CD4-positive, alpha-beta memory T cell (primary cell): ENCODE data around the gene BRWD1. TPM values are rescaled to one million over a fixed set of nuclear protein-coding genes. Genes with fewer than 3 reads are reported as not detected.

Experiments used
- CTCF ChIA-PET: fragments of 350-600 bp; sonication (Branson Sonifier 250); formaldehyde crosslinking; loops from one replicate; lab custom pipeline; 2021; ENCODE audit warnings: inconsistent platforms; ENCODE audit not compliant: partially characterized antibody; lab: Charles Lee
- POLR2A ChIA-PET: fragments of 350-600 bp; sonication (Branson Sonifier 250); formaldehyde crosslinking; loops from one replicate; lab custom pipeline; 2021; ENCODE audit not compliant: partially characterized antibody; lab: Charles Lee
- DNase-seq, 5 donors: peaks; one replicate each; pipeline versions ENCODE4 v3.0.0 to v3.0.0-alpha.2; 2020 to 2022; ENCODE audit warnings: mixed read lengths in 1 of 5
- H3K27ac ChIP-seq: one replicate; pipeline ENCODE4 v1.7.0; 2013; ENCODE audit warnings: low read depth, low read length
- H3K27me3 ChIP-seq: 2 replicates; pipeline ENCODE4 v1.7.0; 2013; ENCODE audit warnings: mild to moderate bottlenecking, low read length, moderate library complexity; ENCODE audit not compliant: insufficient read depth
- H3K36me3 ChIP-seq: 2 replicates; pipeline ENCODE4 v1.7.0; 2013; ENCODE audit warnings: mild to moderate bottlenecking, low read length, moderate library complexity; ENCODE audit not compliant: insufficient read depth
- H3K4me1 ChIP-seq: 2 replicates; pipeline ENCODE4 v1.7.0; 2013; ENCODE audit warnings: mild to moderate bottlenecking, low read length, moderate library complexity; ENCODE audit not compliant: insufficient read depth
- H3K4me3 ChIP-seq, 2 donors: one replicate each; pipeline ENCODE4 v1.7.0; 2013; ENCODE audit warnings: low read length in 2 of 2, mild to moderate bottlenecking in 1 of 2
- H3K9me3 ChIP-seq, 2 donors: one replicate each; pipeline ENCODE4 v1.7.0; 2013; ENCODE audit warnings: low read length in 2 of 2, control low read depth in 1 of 2; ENCODE audit not compliant: control insufficient read depth in 1 of 2
- H3K27ac Mint-ChIP-seq, 7 donors: one replicate each; pipeline ENCODE4 v1.8.0; 2020 to 2021; ENCODE audit warnings: mixed read lengths in 7 of 7, mild to moderate bottlenecking in 6 of 7, inconsistent platforms in 3 of 7, moderate library complexity in 3 of 7
- H3K27me3 Mint-ChIP-seq, 2 donors: one replicate each; pipeline ENCODE4 v1.8.0; 2020 to 2021; ENCODE audit warnings: mixed read lengths in 2 of 2
- H3K36me3 Mint-ChIP-seq, 2 donors: one replicate each; pipeline ENCODE4 v1.8.0; 2020 to 2021; ENCODE audit warnings: mixed read lengths in 2 of 2, inconsistent platforms in 1 of 2, mild to moderate bottlenecking in 1 of 2
- H3K4me1 Mint-ChIP-seq, 4 donors: one replicate each; pipeline ENCODE4 v1.8.0; 2020 to 2021; ENCODE audit warnings: mixed read lengths in 4 of 4, mild to moderate bottlenecking in 1 of 4
- H3K4me3 Mint-ChIP-seq, 8 donors: one replicate each; pipeline ENCODE4 v1.8.0; 2020 to 2021; ENCODE audit warnings: mixed read lengths in 8 of 8, mild to moderate bottlenecking in 7 of 8, moderate library complexity in 6 of 8, inconsistent platforms in 3 of 8
- H3K9me3 Mint-ChIP-seq, 8 donors: one replicate each; pipeline ENCODE4 v1.8.0; 2020 to 2021; ENCODE audit warnings: mixed read lengths in 8 of 8, mild to moderate bottlenecking in 5 of 8, inconsistent platforms in 3 of 8, moderate library complexity in 1 of 8
- intact Hi-C: fragments of 100-400 bp; cut with micrococcal nuclease; formaldehyde crosslinking; loops from one replicate; pipeline ENCODE4 v1.15.1; 2023
- polyA plus RNA-seq, 2 donors: library from polyadenylated mRNA; unstranded; fragments of 300-500 nt; fragmentation: Illumina TruSeq; gene quantifications; one replicate each; pipeline ENCODE4 v1.2.3, GENCODE V29; 2021
- total RNA-seq, 2 experiments: library from RNA; stranded (reverse); gene quantifications; one replicate each; pipeline ENCODE4 v1.2.3, GENCODE V29; 2021

The BRWD1 gene
- total and polyA plus RNA-seq, 4 experiments from 2014 or later, result 32.7 to 99.0 (median 66.1) TPM

DNA sequence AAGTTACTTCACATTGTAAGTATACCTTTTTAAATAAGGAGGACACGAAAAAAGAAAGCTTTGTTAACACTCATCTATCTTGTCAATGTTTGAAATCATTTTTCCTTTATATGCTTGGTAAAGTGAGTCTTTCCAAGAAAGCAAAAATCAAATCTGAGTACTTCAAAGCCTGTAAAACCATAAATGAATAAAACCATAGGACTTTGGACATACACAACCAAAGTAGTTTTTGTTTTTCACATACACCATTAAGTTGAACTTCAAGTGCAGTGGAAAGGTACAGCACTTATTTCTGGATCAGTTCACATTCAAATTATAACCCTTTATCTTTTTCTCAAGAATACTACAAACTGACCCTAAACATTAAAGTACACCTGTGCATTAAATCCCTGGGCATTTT is 120.1 kb downstream of the BRWD1 start:
- H3K36me3 ChIP-seq, result peaks cover 23% of the 10 kb centered on the region
- no peaks in the 10 kb centered on the region for H3K9me3 ChIP-seq
- Mint-ChIP-seq H3K27ac (peak overlapping the region in 1 of 7 donors; percentile 9), H3K9me3 (no peaks in the 10 kb centered on the region), H3K27me3 (no peaks in the 10 kb centered on the region), H3K4me1 (peaks cover 19 to 40% (median 21%) of the 10 kb centered on the region in 4 donors), H3K4me3 (no peak overlapping the region), H3K36me3 (peaks cover 23 to 36% of the 10 kb centered on the region in 2 donors)
- no peak overlapping the region for H3K4me3 ChIP-seq
- no peak for DNase-seq
- H3K27ac ChIP-seq, result no peak overlapping the region
- intact Hi-C loops, result no loop called here
- no peaks in the 10 kb centered on the region for H3K27me3 ChIP-seq
- peaks cover 7% of the 10 kb centered on the region for H3K4me1 ChIP-seq
- ChIA-PET POLR2A (no interaction called here), CTCF (no interaction called here)

- no peaks in the 10 kb centered on the region for H3K27me3 Mint-ChIP-seq
- peaks cover 5 to 10% of the 10 kb centered on the region in 2 donors for H3K36me3 Mint-ChIP-seq
- intact Hi-C loops, result loop anchor here (10.0 kb wide), 1 partner anchor 425 kb away; no protein-coding TSS in a partner anchor
- no peaks in the 10 kb centered on the region for H3K4me1 ChIP-seq
- H3K9me3 ChIP-seq, result no peaks in the 10 kb centered on the region
- no peaks in the 10 kb centered on the region for H3K9me3 Mint-ChIP-seq
- no peak overlapping the region for H3K27ac ChIP-seq
- H3K4me3 ChIP-seq, result no peak overlapping the region
- DNase-seq, result no peak
- ChIA-PET CTCF (interaction anchor here (1.1 kb wide), 1 partner anchor 10 kb away, joined by 4 read pairs; no protein-coding TSS in a partner anchor), POLR2A (no interaction called here)
- H3K27ac Mint-ChIP-seq, result peak overlapping the region in 1 of 7 donors; percentile 48
- H3K4me3 Mint-ChIP-seq, result no peak overlapping the region
- peaks cover 5% of the 10 kb centered on the region for H3K36me3 ChIP-seq
- H3K27me3 ChIP-seq, result no peaks in the 10 kb centered on the region
- H3K4me1 Mint-ChIP-seq, result peaks cover 5 to 39% (median 13%) of the 10 kb centered on the region in 4 donors
Measured at GRCh38 chr21:39189857-39190604, 123.4 kb downstream of the BRWD1 start.

- peak overlapping the region in 5 of 7 donors; percentile 0 to 86 (median 29) for H3K27ac Mint-ChIP-seq
Measured at GRCh38 chr21:39188521-39189139, 124.8 kb downstream of the BRWD1 start.

GRCh38 chr21:39187141-39187540 is 126.3 kb downstream of the BRWD1 start:
- peak overlapping the region in 6 of 7 donors; percentile 3 to 95 (median 38) for H3K27ac Mint-ChIP-seq

More at GRCh38 chr21:39188521-39189139, 124.8 kb downstream of the BRWD1 start:
- H3K27me3 Mint-ChIP-seq, result no peaks in the 10 kb centered on the region
- Histone ChIP-seq H3K4me1 (peaks cover 9% of the 10 kb centered on the region), H3K9me3 (no peaks in the 10 kb centered on the region), H3K4me3 (no peak overlapping the region), H3K27me3 (no peaks in the 10 kb centered on the region), H3K36me3 (no peaks in the 10 kb centered on the region), H3K27ac (no peak overlapping the region)
- no peak overlapping the region for H3K4me3 Mint-ChIP-seq
- H3K4me1 Mint-ChIP-seq, result peaks cover 13 to 51% (median 24%) of the 10 kb centered on the region in 4 donors
- intact Hi-C loops, result loop anchor here (10.0 kb wide), 1 partner anchor 424 kb away; no protein-coding TSS in a partner anchor
- ChIA-PET POLR2A (no interaction called here), CTCF (no interaction called here)
- peaks cover 0 to 9% of the 10 kb centered on the region in 2 donors for H3K36me3 Mint-ChIP-seq
- H3K9me3 Mint-ChIP-seq, result peaks cover 0 to 2% (median 0%) of the 10 kb centered on the region in 8 donors
- no peak for DNase-seq

GRCh38 chr21:39186676-39187075 is 126.8 kb downstream of the BRWD1 start:
- peaks cover 0 to 17% of the 10 kb centered on the region in 2 donors for H3K36me3 Mint-ChIP-seq
- ChIA-PET CTCF (no interaction called here), POLR2A (no interaction called here)
- H3K4me1 Mint-ChIP-seq, result peaks cover 22 to 71% (median 34%) of the 10 kb centered on the region in 4 donors
- Histone ChIP-seq H3K36me3 (no peaks in the 10 kb centered on the region), H3K9me3 (no peaks in the 10 kb centered on the region), H3K27me3 (no peaks in the 10 kb centered on the region), H3K27ac (no peak overlapping the region), H3K4me3 (no peak overlapping the region), H3K4me1 (peaks cover 19% of the 10 kb centered on the region)
- intact Hi-C loops, result loop anchor here (10.0 kb wide), 1 partner anchor 422 kb away; no protein-coding TSS in a partner anchor
- H3K27me3 Mint-ChIP-seq, result no peaks in the 10 kb centered on the region
- H3K4me3 Mint-ChIP-seq, result no peak overlapping the region
- H3K9me3 Mint-ChIP-seq, result peaks cover 0 to 4% (median 0%) of the 10 kb centered on the region in 8 donors
- no peak for DNase-seq
- H3K27ac Mint-ChIP-seq, result peak overlapping the region in 5 of 7 donors; percentile 13 to 95 (median 39)

More at GRCh38 chr21:39187141-39187540, 126.3 kb downstream of the BRWD1 start:
- Histone ChIP-seq H3K4me1 (peaks cover 15% of the 10 kb centered on the region), H3K4me3 (no peak overlapping the region), H3K36me3 (no peaks in the 10 kb centered on the region), H3K9me3 (no peaks in the 10 kb centered on the region), H3K27ac (no peak overlapping the region), H3K27me3 (no peaks in the 10 kb centered on the region)
- POLR2A ChIA-PET, result no interaction called here
- no peak overlapping the region for H3K4me3 Mint-ChIP-seq
- peaks cover 0 to 17% of the 10 kb centered on the region in 2 donors for H3K36me3 Mint-ChIP-seq
- peaks cover 18 to 66% (median 29%) of the 10 kb centered on the region in 4 donors for H3K4me1 Mint-ChIP-seq
- CTCF ChIA-PET, result no interaction called here
- intact Hi-C loops, result loop anchor here (10.0 kb wide), 1 partner anchor 422 kb away; no protein-coding TSS in a partner anchor
- no peak for DNase-seq
- no peaks in the 10 kb centered on the region for H3K27me3 Mint-ChIP-seq
- H3K9me3 Mint-ChIP-seq, result peaks cover 0 to 4% (median 0%) of the 10 kb centered on the region in 8 donors

DNA sequence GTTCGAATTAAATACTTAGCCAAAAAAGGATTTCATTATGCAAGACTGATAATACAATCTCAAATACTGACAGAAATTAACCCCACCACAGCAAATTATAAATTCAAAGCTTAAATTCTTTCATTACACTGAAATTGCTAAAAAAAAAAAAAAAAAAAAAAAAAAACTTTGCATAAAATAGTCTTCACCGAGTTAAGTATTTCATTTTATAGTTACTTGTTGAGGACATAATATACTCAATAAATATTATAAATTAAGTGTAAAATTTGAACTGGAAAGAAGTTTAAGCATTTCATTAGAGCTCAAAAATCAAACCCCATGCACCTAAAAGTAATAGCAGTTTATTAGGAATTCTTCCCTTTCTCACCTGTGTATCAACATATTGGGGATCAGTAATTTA is 128.3 kb downstream of the BRWD1 start:
- Histone ChIP-seq H3K27me3 (no peaks in the 10 kb centered on the region), H3K27ac (no peak overlapping the region), H3K4me1 (peaks cover 30% of the 10 kb centered on the region), H3K9me3 (no peaks in the 10 kb centered on the region), H3K36me3 (no peaks in the 10 kb centered on the region), H3K4me3 (no peak overlapping the region)
- Mint-ChIP-seq H3K27ac (peak overlapping the region in 6 of 7 donors; percentile 24 to 98 (median 97)), H3K36me3 (peaks cover 0 to 20% of the 10 kb centered on the region in 2 donors), H3K4me3 (peak overlapping the region in 5 of 8 donors; percentile 3 to 100 (median 98)), H3K27me3 (no peaks in the 10 kb centered on the region), H3K9me3 (peaks cover 0 to 4% (median 0%) of the 10 kb centered on the region in 8 donors), H3K4me1 (peaks cover 30 to 79% (median 45%) of the 10 kb centered on the region in 4 donors)
- no peak for DNase-seq
- CTCF ChIA-PET, result interaction anchor here (1.8 to 2.2 kb wide), 2 partner anchors 128 to 378 kb away, joined by 3 to 9 read pairs; partner anchors contain the start of gene BRWD1
- intact Hi-C loops, result loop anchor here (10.0 kb wide), 1 partner anchor 420 kb away; no protein-coding TSS in a partner anchor
- POLR2A ChIA-PET, result interaction anchor here (2.4 to 2.7 kb wide), 2 partner anchors 164 to 415 kb away, joined by 10 to 24 read pairs; partner anchors contain the start of gene HMGN1
